WERI-Rb-1 (cell line): ENCODE data around the gene TLR4.

Source experiments
- DNase-seq: peaks from one replicate; pipeline ENCODE4 v3.0.0-alpha.2; 2020
- H3K27ac ChIP-seq: fragments of 250-450 bp; sonication (Bioruptor Pico); 2 replicates; pipeline ENCODE4 v1.5.1; 2020; ENCODE audit warnings: mild to moderate bottlenecking, moderate library complexity
- H3K27me3 ChIP-seq: fragments of 250-450 bp; sonication (Bioruptor Pico); 2 replicates; pipeline ENCODE4 v1.5.1; 2021; ENCODE audit warnings: mild to moderate bottlenecking, low read depth, moderate library complexity; ENCODE audit not compliant: insufficient read depth, severe bottlenecking
- H3K36me3 ChIP-seq: fragments of 250-450 bp; sonication (Bioruptor Pico); 2 replicates; pipeline ENCODE4 v1.5.1; 2020; ENCODE audit warnings: mild to moderate bottlenecking, moderate library complexity
- H3K4me3 ChIP-seq: 2 replicates; pipeline ENCODE4 v1.5.1; 2011; ENCODE audit warnings: low read depth, mild to moderate bottlenecking, control low read depth, low read length
- H3K9me3 ChIP-seq: fragments of 250-450 bp; sonication (Bioruptor Pico); 2 replicates; pipeline ENCODE4 v1.5.1; 2021; ENCODE audit warnings: mild to moderate bottlenecking, moderate library complexity; ENCODE audit not compliant: severe bottlenecking
- TF ChIP-seq, protein P1 (sequence below): IDR thresholded peaks from 2 replicates; pipeline ENCODE4 v1.5.1; 2011; ENCODE audit warnings: low read depth, mild to moderate bottlenecking, control low read depth, inconsistent platforms, low read length

TLR4 gene

GRCh38 chr9:117720555-117720954 lies 16.4 kb downstream of the TLR4 start:
- no peaks in the 10 kb centered on the region for H3K27me3 ChIP-seq
- DNase-seq, result no peak
- H3K36me3 ChIP-seq, result no peaks in the 10 kb centered on the region
- TF ChIP-seq, protein P1, sequence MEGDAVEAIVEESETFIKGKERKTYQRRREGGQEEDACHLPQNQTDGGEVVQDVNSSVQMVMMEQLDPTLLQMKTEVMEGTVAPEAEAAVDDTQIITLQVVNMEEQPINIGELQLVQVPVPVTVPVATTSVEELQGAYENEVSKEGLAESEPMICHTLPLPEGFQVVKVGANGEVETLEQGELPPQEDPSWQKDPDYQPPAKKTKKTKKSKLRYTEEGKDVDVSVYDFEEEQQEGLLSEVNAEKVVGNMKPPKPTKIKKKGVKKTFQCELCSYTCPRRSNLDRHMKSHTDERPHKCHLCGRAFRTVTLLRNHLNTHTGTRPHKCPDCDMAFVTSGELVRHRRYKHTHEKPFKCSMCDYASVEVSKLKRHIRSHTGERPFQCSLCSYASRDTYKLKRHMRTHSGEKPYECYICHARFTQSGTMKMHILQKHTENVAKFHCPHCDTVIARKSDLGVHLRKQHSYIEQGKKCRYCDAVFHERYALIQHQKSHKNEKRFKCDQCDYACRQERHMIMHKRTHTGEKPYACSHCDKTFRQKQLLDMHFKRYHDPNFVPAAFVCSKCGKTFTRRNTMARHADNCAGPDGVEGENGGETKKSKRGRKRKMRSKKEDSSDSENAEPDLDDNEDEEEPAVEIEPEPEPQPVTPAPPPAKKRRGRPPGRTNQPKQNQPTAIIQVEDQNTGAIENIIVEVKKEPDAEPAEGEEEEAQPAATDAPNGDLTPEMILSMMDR, result no peak
- H3K4me3 ChIP-seq, result no peak overlapping the region
- no peak overlapping the region for H3K27ac ChIP-seq
- H3K9me3 ChIP-seq, result no peaks in the 10 kb centered on the region

DNA sequence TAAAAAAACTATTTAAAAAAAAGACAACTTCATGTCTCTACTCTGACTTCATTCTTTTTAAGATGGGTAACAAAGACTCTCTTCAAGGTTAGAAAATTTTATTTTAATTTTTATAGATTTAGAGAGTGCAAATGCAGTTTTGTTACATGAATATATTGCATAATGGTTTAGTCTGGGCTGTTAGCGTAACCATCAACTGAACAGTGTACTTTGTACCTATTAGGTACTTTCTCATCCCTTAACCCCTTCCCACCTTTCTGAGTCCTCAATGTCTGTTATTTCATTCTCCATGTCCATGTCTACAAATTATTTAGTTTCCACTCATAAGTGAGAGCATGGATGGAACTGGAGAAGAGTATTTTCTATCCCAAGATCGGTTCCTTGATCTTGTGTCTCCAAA lies 16.8 kb downstream of the TLR4 start:
- no peaks in the 10 kb centered on the region for H3K9me3 ChIP-seq
- TF ChIP-seq, protein P1, result no peak

GRCh38 chr9:117722108-117722761 lies 18.0 kb downstream of the TLR4 start:
- TF ChIP-seq, protein P1, result no peak
- Histone ChIP-seq H3K27me3 (no peaks in the 10 kb centered on the region), H3K4me3 (no peak overlapping the region), H3K27ac (no peak overlapping the region), H3K9me3 (no peaks in the 10 kb centered on the region), H3K36me3 (no peaks in the 10 kb centered on the region)
- DNase-seq, result no peak

More for the DNA sequence above, 16.8 kb downstream of the TLR4 start:
- no peak for DNase-seq
- Histone ChIP-seq H3K27me3 (no peaks in the 10 kb centered on the region), H3K4me3 (no peak overlapping the region), H3K27ac (no peak overlapping the region), H3K36me3 (no peaks in the 10 kb centered on the region)

- H3K27ac ChIP-seq, result no peak overlapping the region
- no peak for DNase-seq
- H3K9me3 ChIP-seq, result no peaks in the 10 kb centered on the region
- H3K4me3 ChIP-seq, result no peak overlapping the region
- H3K27me3 ChIP-seq, result no peaks in the 10 kb centered on the region
- TF ChIP-seq, protein P1, result no peak
- no peaks in the 10 kb centered on the region for H3K36me3 ChIP-seq
Measured at GRCh38 chr9:117723986-117724625, 19.9 kb downstream of the TLR4 start.

GRCh38 chr9:117725426-117725887 lies 21.3 kb downstream of the TLR4 start:
- TF ChIP-seq, protein P1, result no peak
- no peaks in the 10 kb centered on the region for H3K27me3 ChIP-seq
- DNase-seq, result no peak
- H3K36me3 ChIP-seq, result no peaks in the 10 kb centered on the region
- no peak overlapping the region for H3K27ac ChIP-seq
- H3K4me3 ChIP-seq, result no peak overlapping the region
- no peaks in the 10 kb centered on the region for H3K9me3 ChIP-seq
